ENCODE measurements around the gene SHMT2. TPM values are rescaled to one million over a fixed set of nuclear protein-coding genes. Genes with fewer than 3 reads are reported as not detected.

The SHMT2 gene
- total and polyA plus RNA-seq, 2 of the 4 experiments (the other 2 are of a cell fraction) = 266 to 364 TPM

DNA sequence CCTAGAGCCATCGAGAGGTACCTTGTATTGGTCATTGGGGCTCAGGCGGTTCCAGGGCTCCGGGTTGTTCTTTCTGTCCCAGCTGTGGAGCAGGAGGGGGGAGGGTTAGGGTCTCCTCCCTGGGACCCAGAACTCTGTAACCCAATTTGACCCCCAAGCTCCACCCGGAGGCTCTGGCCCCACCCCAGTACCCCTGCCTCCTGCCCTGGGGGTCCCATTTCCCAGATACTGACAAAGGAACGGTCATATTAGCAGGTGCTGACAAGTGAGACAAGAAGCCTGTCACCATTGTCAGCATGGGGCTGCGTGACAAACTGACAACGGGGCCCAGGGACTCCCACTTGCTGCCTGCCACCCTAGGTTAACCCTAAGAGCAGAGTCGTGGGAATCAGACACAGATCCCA is 6.2 kb downstream of the SHMT2 start:
- Histone ChIP-seq H3K56ac (ENCODE audit: extremely low read depth, insufficient read depth, low read length) (no peak overlapping the region), H3K9me1 (ENCODE audit: insufficient read depth, low read length) (peaks cover 16% of the 10 kb centered on the region), H3K18ac (ENCODE audit: low read depth, low read length) (no peak overlapping the region), H3K4me2 (ENCODE audit: low read depth, low read length) (no peak overlapping the region), H3K4me1 (ENCODE audit: control insufficient read depth, insufficient read depth, low read length) (peaks cover 14% of the 10 kb centered on the region), H3K4me3 (ENCODE audit: insufficient read depth, low read depth, low read length) (no peak overlapping the region), H3K27ac (ENCODE audit: insufficient read depth, low read length) (no peak overlapping the region), H4K91ac (ENCODE audit: insufficient read depth, low read depth, low read length) (no peak overlapping the region), H2BK15ac (ENCODE audit: low read depth, low read length) (no peak overlapping the region), H2BK120ac (ENCODE audit: low read depth, low read length) (no peak overlapping the region), H2AFZ (replicated peaks; ENCODE audit: low read length, poor library complexity) (no peak overlapping the region), H4K20me1 (ENCODE audit: insufficient read depth, low read length) (peaks cover 40% of the 10 kb centered on the region), H3K9ac (ENCODE audit: low read depth, low read length) (no peak overlapping the region), H2BK20ac (ENCODE audit: low read depth, low read length) (no peak overlapping the region), H3K9me3 (ENCODE audit: control insufficient read depth, insufficient read depth, low read length) (no peaks in the 10 kb centered on the region), H2BK5ac (ENCODE audit: low read depth, low read length, poor library complexity, severe bottlenecking) (no peak overlapping the region), H3K4ac (ENCODE audit: low read depth, low read length) (no peak overlapping the region), H2AK9ac (replicated peaks; ENCODE audit: low read depth, low read length, poor library complexity) (no peak overlapping the region), H4K5ac (ENCODE audit: low read depth, low read length) (no peak overlapping the region), H3K23ac (ENCODE audit: low read depth, low read length) (no peak overlapping the region), H3K79me1 (ENCODE audit: low read depth in 1 of 2, low read length in 2 of 2) (peaks cover 22 to 43% of the 10 kb centered on the region in 2 experiments), H3K27me3 (ENCODE audit: control insufficient read depth, insufficient read depth, low read length) (no peaks in the 10 kb centered on the region), H4K8ac (ENCODE audit: low read depth in 2 of 2, low read length in 2 of 2) (no peak overlapping the region), H3K36me3 (ENCODE audit: control insufficient read depth, insufficient read depth, low read length) (peaks cover 45% of the 10 kb centered on the region), H2AK5ac (ENCODE audit: low read depth, low read length) (no peak overlapping the region), H3K14ac (replicated peaks; ENCODE audit: low read depth, low read length) (0 out of 2 replicates have a peak overlapping the region, but pooled peaks have one; percentile 14)
- TF ChIP-seq NFE2L2 (IDR thresholded peaks at IDR 0.05; ENCODE audit: low read depth, low read length) (no peak), MXI1 (IDR thresholded peaks at IDR 0.05; ENCODE audit: borderline replicate concordance, low read depth, low read length) (no peak), MAZ (IDR thresholded peaks at IDR 0.05; ENCODE audit: borderline replicate concordance, low read depth, low read length) (no peak), RAD21 (IDR thresholded peaks at IDR 0.05; ENCODE audit: low read length) (no peak), RCOR1 (IDR thresholded peaks at IDR 0.05; ENCODE audit: insufficient replicate concordance, low read length) (no peak)
- TF ChIP-seq, protein P1, sequence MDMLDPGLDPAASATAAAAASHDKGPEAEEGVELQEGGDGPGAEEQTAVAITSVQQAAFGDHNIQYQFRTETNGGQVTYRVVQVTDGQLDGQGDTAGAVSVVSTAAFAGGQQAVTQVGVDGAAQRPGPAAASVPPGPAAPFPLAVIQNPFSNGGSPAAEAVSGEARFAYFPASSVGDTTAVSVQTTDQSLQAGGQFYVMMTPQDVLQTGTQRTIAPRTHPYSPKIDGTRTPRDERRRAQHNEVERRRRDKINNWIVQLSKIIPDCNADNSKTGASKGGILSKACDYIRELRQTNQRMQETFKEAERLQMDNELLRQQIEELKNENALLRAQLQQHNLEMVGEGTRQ (IDR thresholded peaks at IDR 0.05; ENCODE audit: low read depth, low read length) = no peak
- TF ChIP-seq, protein P2, sequence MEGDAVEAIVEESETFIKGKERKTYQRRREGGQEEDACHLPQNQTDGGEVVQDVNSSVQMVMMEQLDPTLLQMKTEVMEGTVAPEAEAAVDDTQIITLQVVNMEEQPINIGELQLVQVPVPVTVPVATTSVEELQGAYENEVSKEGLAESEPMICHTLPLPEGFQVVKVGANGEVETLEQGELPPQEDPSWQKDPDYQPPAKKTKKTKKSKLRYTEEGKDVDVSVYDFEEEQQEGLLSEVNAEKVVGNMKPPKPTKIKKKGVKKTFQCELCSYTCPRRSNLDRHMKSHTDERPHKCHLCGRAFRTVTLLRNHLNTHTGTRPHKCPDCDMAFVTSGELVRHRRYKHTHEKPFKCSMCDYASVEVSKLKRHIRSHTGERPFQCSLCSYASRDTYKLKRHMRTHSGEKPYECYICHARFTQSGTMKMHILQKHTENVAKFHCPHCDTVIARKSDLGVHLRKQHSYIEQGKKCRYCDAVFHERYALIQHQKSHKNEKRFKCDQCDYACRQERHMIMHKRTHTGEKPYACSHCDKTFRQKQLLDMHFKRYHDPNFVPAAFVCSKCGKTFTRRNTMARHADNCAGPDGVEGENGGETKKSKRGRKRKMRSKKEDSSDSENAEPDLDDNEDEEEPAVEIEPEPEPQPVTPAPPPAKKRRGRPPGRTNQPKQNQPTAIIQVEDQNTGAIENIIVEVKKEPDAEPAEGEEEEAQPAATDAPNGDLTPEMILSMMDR (conservative IDR thresholded peaks at IDR 0.05; ENCODE audit: low read depth, low read length) = no peak
- DNase-seq (no peak), ATAC-seq (ENCODE audit: low read depth) (no peak)
- ChIA-PET POLR2A (ENCODE audit: unreplicated experiment) (interaction anchor here (0.5 kb wide), 1 partner anchor 22 kb away, joined by 9 read pairs; no protein-coding TSS in a partner anchor), CTCF (no interaction called here)
- no TSS peak for BruUV-seq (replicated peaks)
- intact Hi-C loops (cut with micrococcal nuclease) = loop anchor here (5.0 kb wide), 1 partner anchor 168 kb away; no protein-coding TSS in a partner anchor
- WGBS, 2 experiments (ENCODE audit: extremely low coverage in 2 of 2, insufficient read length in 1 of 2) = 42% methylated on average over 4 of the region's 8 CpGs; no CpG with 5 or more reads in 1 of the 2 experiments
- dilution Hi-C loops (cut with HindIII; ENCODE audit: low sequenced_read_pairs, unreplicated experiment) = no loop called here
- in situ Hi-C loops (cut with MboI; ENCODE audit: low sequenced_read_pairs) = no loop called here

Measured in IMR-90 (cell line).